GM10248 (cell line): Measurements from ENCODE around the gene ACSS1.

ENCODE experiments used
- CTCF ChIA-PET: fragments of 300-600 bp; sonication (Branson Sonifier 250); formaldehyde crosslinking; extraction: SDS; loops from one replicate; lab custom pipeline; 2021; ENCODE audit warnings: antibody characterized with exemption; lab: Yijun Ruan, JAX
- POLR2A ChIA-PET: fragments of 350-650 bp; sonication (Branson Sonifier 250); formaldehyde crosslinking; extraction: SDS; loops from one replicate; lab custom pipeline; 2020; ENCODE audit warnings: antibody characterized with exemption; lab: Yijun Ruan, JAX
- DNase-seq: peaks from one replicate; pipeline ENCODE4 v3.0.0; 2012; ENCODE audit errors: extremely low spot score
- CTCF ChIP-seq: IDR thresholded peaks from 2 replicates; pipeline ENCODE4 v1.5.1; 2012; ENCODE audit warnings: mild to moderate bottlenecking, low read depth; ENCODE audit errors: extremely low read depth, missing control alignments, control extremely low read depth

The ACSS1 gene

GRCh38 chr20:25065072-25065624, 7.2 kb upstream of the ACSS1 start:
- POLR2A ChIA-PET: no interaction called here
- TF ChIP-seq CTCF: no peak
- CTCF ChIA-PET: interaction anchor here (1.0 to 10.3 kb wide), 14 partner anchors 9 to 101 kb away, joined by 3 to 201 read pairs (median 6); partner anchors contain the start of gene APMAP

GRCh38 chr20:25064561-25065071, 6.7 kb upstream of the ACSS1 start:
- TF ChIP-seq CTCF: no peak
- no peak for DNase-seq
- ChIA-PET CTCF (interaction anchor here (1.0 to 10.3 kb wide), 11 partner anchors 9 to 100 kb away, joined by 4 to 201 read pairs (median 6); partner anchors contain the start of gene APMAP), POLR2A (no interaction called here)

More at GRCh38 chr20:25065072-25065624, 7.2 kb upstream of the ACSS1 start:
- no peak for DNase-seq

- DNase-seq: no peak
- POLR2A ChIA-PET: no interaction called here
- no peak for TF ChIP-seq CTCF
- CTCF ChIA-PET: interaction anchor here (1.1 to 10.3 kb wide), 9 partner anchors 9 to 335 kb away, joined by 3 to 201 read pairs (median 6); partner anchors contain the start of gene APMAP
Measured at GRCh38 chr20:25063981-25064380, 6.0 kb upstream of the ACSS1 start.

- DNase-seq: no peak
- TF ChIP-seq CTCF: no peak
- POLR2A ChIA-PET: no interaction called here
- CTCF ChIA-PET: interaction anchor here (1.0 to 10.3 kb wide), 9 partner anchors 8 to 335 kb away, joined by 3 to 201 read pairs (median 5); partner anchors contain the start of gene APMAP
Measured at GRCh38 chr20:25063546-25063945, 5.6 kb upstream of the ACSS1 start.

- no peak for TF ChIP-seq CTCF
- no peak for DNase-seq
- ChIA-PET CTCF (interaction anchor here (0.6 to 10.3 kb wide), 13 partner anchors 8 to 336 kb away, joined by 3 to 201 read pairs (median 4); partner anchors contain the start of gene APMAP), POLR2A (no interaction called here)
Measured at GRCh38 chr20:25062841-25063240, 4.9 kb upstream of the ACSS1 start.

- CTCF ChIA-PET: interaction anchor here (0.6 to 10.3 kb wide), 11 partner anchors 10 to 131 kb away, joined by 3 to 201 read pairs (median 4); partner anchors contain the start of gene APMAP
- POLR2A ChIA-PET: interaction anchor here (1.5 kb wide), 1 partner anchor 68 kb away, joined by 3 read pairs; no protein-coding TSS in a partner anchor
- no peak for DNase-seq
- no peak for TF ChIP-seq CTCF
Measured at GRCh38 chr20:25061821-25062530, 4.0 kb upstream of the ACSS1 start.
